GM12891 (cell line): Measurements from ENCODE around the gene OR9A2.
A peak's percentile ranks its signal among the peaks of the same experiment; 100 is the strongest.

Source experiments
- DNase-seq: peaks from one replicate; pipeline ENCODE4 v3.0.0; 2011; ENCODE audit warnings: low spot score; ENCODE audit not compliant: insufficient read length
- FAIRE-seq: peaks from 2 replicates; lab custom pipeline; 2011; peaks lifted over from hg19 to GRCh38; lab: Jason Lieb, UNC
- PAX5 ChIP-seq: IDR thresholded peaks from 2 replicates; pipeline ENCODE4 v1.6.1; 2011; ENCODE audit warnings: low read length, moderate library complexity, mild to moderate bottlenecking; ENCODE audit not compliant: insufficient read depth, severe bottlenecking
- POLR2A ChIP-seq: IDR thresholded peaks from 2 replicates; pipeline ENCODE4 v1.6.1; 2011; ENCODE audit warnings: low read depth, low read length, control low read depth
- POLR2AphosphoS5 ChIP-seq: IDR thresholded peaks from 2 replicates; pipeline ENCODE4 v1.6.1; 2011; ENCODE audit warnings: low read depth, low read length, control low read depth
- POU2F2 ChIP-seq: IDR thresholded peaks from 2 replicates; pipeline ENCODE4 v1.6.1; 2011; ENCODE audit warnings: low read depth, mild to moderate bottlenecking, control low read depth, low read length, moderate library complexity
- SPI1 ChIP-seq: IDR thresholded peaks from 2 replicates; pipeline ENCODE4 v1.6.1; 2011; ENCODE audit warnings: low read depth, low read length, control low read depth
- TAF1 ChIP-seq: IDR thresholded peaks from 2 replicates; pipeline ENCODE4 v1.6.1; 2011; ENCODE audit warnings: low read depth, low read length, control low read depth

Gene OR9A2

GRCh38 chr7:143049362-143049761 lies 22.4 kb upstream of the OR9A2 start:
- TF ChIP-seq TAF1 (no peak), POLR2AphosphoS5 (no peak), POLR2A (no peak), SPI1 (no peak), POU2F2 (no peak), PAX5 (no peak)
- FAIRE-seq (no peak), DNase-seq (no peak)

- no peak for DNase-seq
- FAIRE-seq: no peak
- no peak for TF ChIP-seq POLR2A
These were observed 21.9 kb upstream of the OR9A2 start for GRCh38 chr7:143048827-143049226.

GRCh38 chr7:143047326-143047725 lies 20.4 kb upstream of the OR9A2 start:
- no peak for FAIRE-seq
- no peak for DNase-seq
- TF ChIP-seq PAX5 (no peak), TAF1 (no peak), POU2F2 (no peak), POLR2A (no peak), SPI1 (peak; percentile 40)

- TF ChIP-seq PAX5: no peak
- no peak for FAIRE-seq
- DNase-seq: no peak
These were observed 19.5 kb upstream of the OR9A2 start for GRCh38 chr7:143046426-143046851.

GRCh38 chr7:143043391-143043790 lies 16.5 kb upstream of the OR9A2 start:
- TF ChIP-seq POLR2A (no peak), POLR2AphosphoS5 (no peak), PAX5 (no peak), TAF1 (no peak), SPI1 (no peak), POU2F2 (no peak)
- FAIRE-seq: no peak

GRCh38 chr7:143042790-143043271 lies 15.9 kb upstream of the OR9A2 start:
- peak; percentile 60 for FAIRE-seq
- DNase-seq: no peak
- TF ChIP-seq POLR2AphosphoS5 (no peak), SPI1 (peak; percentile 83)

More at GRCh38 chr7:143043391-143043790, 16.5 kb upstream of the OR9A2 start:
- no peak for DNase-seq

- no peak for DNase-seq
- FAIRE-seq: no peak
- TF ChIP-seq SPI1 (no peak), TAF1 (no peak), POLR2AphosphoS5 (no peak)
These were observed 15.3 kb upstream of the OR9A2 start for GRCh38 chr7:143042159-143042789.

GRCh38 chr7:143041346-143041745 lies 14.4 kb upstream of the OR9A2 start:
- FAIRE-seq: no peak
- DNase-seq: no peak
- no peak for TF ChIP-seq POLR2A
- no peak for TF ChIP-seq POLR2AphosphoS5
- TF ChIP-seq POU2F2: no peak
- no peak for TF ChIP-seq SPI1
- no peak for TF ChIP-seq TAF1
- TF ChIP-seq PAX5: no peak

GRCh38 chr7:143040209-143040715 lies 13.3 kb upstream of the OR9A2 start:
- FAIRE-seq (no peak), DNase-seq (no peak)
- TF ChIP-seq POU2F2: no peak
- no peak for TF ChIP-seq TAF1
- no peak for TF ChIP-seq SPI1
- no peak for TF ChIP-seq POLR2AphosphoS5
- no peak for TF ChIP-seq POLR2A
- TF ChIP-seq PAX5: no peak

GRCh38 chr7:143038635-143039034 lies 11.7 kb upstream of the OR9A2 start:
- FAIRE-seq (no peak), DNase-seq (no peak)
- TF ChIP-seq PAX5 (no peak), POLR2AphosphoS5 (no peak), POLR2A (no peak), POU2F2 (no peak), SPI1 (no peak), TAF1 (no peak)

- TF ChIP-seq POLR2A (no peak), POLR2AphosphoS5 (no peak), SPI1 (no peak), PAX5 (no peak), TAF1 (no peak), POU2F2 (no peak)
- FAIRE-seq (no peak), DNase-seq (no peak)
These were observed 751 bp upstream of the OR9A2 start for GRCh38 chr7:143027683-143028082.
